H9 (cell line): Measurements from ENCODE around the gene TMC4. TPM values are rescaled to one million over a fixed set of nuclear protein-coding genes. Genes with fewer than 3 reads are reported as not detected.

ENCODE experiments used
- DNase-seq: peaks from one replicate; pipeline ENCODE4 v3.0.0-alpha.2; 2017
- H2AFZ ChIP-seq: one replicate; pipeline ENCODE4 v1.6.1; 2013; ENCODE audit warnings: mild to moderate bottlenecking, low read length, control low read depth, moderate library complexity
- H2AK5ac ChIP-seq: 2 replicates; pipeline ENCODE4 v1.6.1; 2013; ENCODE audit warnings: low read length, control low read depth, mixed read lengths; ENCODE audit not compliant: insufficient read length
- H2BK120ac ChIP-seq: one replicate; pipeline ENCODE4 v1.6.1; 2013; ENCODE audit warnings: low read depth, mild to moderate bottlenecking, low read length, control low read depth, inconsistent platforms; ENCODE audit not compliant: poor library complexity, severe bottlenecking
- H2BK12ac ChIP-seq: 2 replicates; pipeline ENCODE4 v1.6.1; 2013; ENCODE audit warnings: low read length, control low read depth, mixed read lengths, low read depth; ENCODE audit not compliant: insufficient read length
- H2BK15ac ChIP-seq: 2 replicates; pipeline ENCODE4 v1.6.1; 2013; ENCODE audit warnings: low read depth, low read length, control low read depth
- H2BK20ac ChIP-seq: one replicate; pipeline ENCODE4 v1.6.1; 2013; ENCODE audit warnings: low read depth, mild to moderate bottlenecking, low read length, control low read depth, inconsistent platforms; ENCODE audit not compliant: poor library complexity, severe bottlenecking
- H2BK5ac ChIP-seq: 2 replicates; pipeline ENCODE4 v1.6.1; 2013; ENCODE audit warnings: low read length, control low read depth, mixed read lengths; ENCODE audit not compliant: insufficient read length
- H3K14ac ChIP-seq: 2 replicates; pipeline ENCODE4 v1.6.1; 2013; ENCODE audit warnings: low read length, control low read depth; ENCODE audit not compliant: insufficient read depth
- H3K18ac ChIP-seq: 2 replicates; pipeline ENCODE4 v1.6.1; 2013; ENCODE audit warnings: low read depth, mild to moderate bottlenecking, mixed read lengths, low read length, control low read depth; ENCODE audit not compliant: insufficient read length
- H3K23ac ChIP-seq: 2 replicates; pipeline ENCODE4 v1.6.1; 2013; ENCODE audit warnings: low read length, control low read depth, mixed read lengths, low read depth; ENCODE audit not compliant: insufficient read length
- H3K23me2 ChIP-seq: 2 replicates; pipeline ENCODE4 v1.6.1; 2013; ENCODE audit warnings: low read depth, mild to moderate bottlenecking, mixed read lengths, low read length, control low read depth; ENCODE audit not compliant: insufficient read length, poor library complexity, severe bottlenecking
- H3K27ac ChIP-seq: 2 replicates; pipeline ENCODE4 v1.5.1; 2013; ENCODE audit warnings: low read length, control low read depth, mixed read lengths, low read depth; ENCODE audit not compliant: insufficient read length
- H3K27me3 ChIP-seq: 2 replicates; pipeline ENCODE4 v1.6.1; 2013; ENCODE audit warnings: low read length, control low read depth, inconsistent platforms; ENCODE audit not compliant: insufficient read depth
- H3K4ac ChIP-seq: 2 replicates; pipeline ENCODE4 v1.6.1; 2013; ENCODE audit warnings: low read depth, mild to moderate bottlenecking, control low read depth, inconsistent platforms, low read length, moderate library complexity
- H3K4me1 ChIP-seq: 2 replicates; pipeline ENCODE4 v1.6.1; 2013; ENCODE audit warnings: low read length, control low read depth, inconsistent platforms; ENCODE audit not compliant: insufficient read depth
- H3K4me2 ChIP-seq: 2 replicates; pipeline ENCODE4 v1.6.1; 2013; ENCODE audit warnings: low read length, control low read depth, mixed read lengths; ENCODE audit not compliant: insufficient read length, insufficient read depth
- H3K56ac ChIP-seq: 2 replicates; pipeline ENCODE4 v1.6.1; 2013; ENCODE audit warnings: low read depth, mild to moderate bottlenecking, mixed read lengths, low read length, control low read depth; ENCODE audit not compliant: insufficient read length
- H3K79me1 ChIP-seq: 2 replicates; pipeline ENCODE4 v1.6.1; 2013; ENCODE audit warnings: low read depth, mild to moderate bottlenecking, moderate library complexity, low read length, control low read depth, inconsistent platforms; ENCODE audit not compliant: insufficient read depth, poor library complexity, severe bottlenecking
- H3K79me2 ChIP-seq: 2 replicates; pipeline ENCODE4 v1.6.1; 2013; ENCODE audit warnings: low read length, control low read depth, inconsistent platforms; ENCODE audit not compliant: insufficient read depth
- H3K9ac ChIP-seq: 2 replicates; pipeline ENCODE4 v1.6.1; 2013; ENCODE audit warnings: low read length, control low read depth, mixed read lengths; ENCODE audit not compliant: insufficient read length; ENCODE audit errors: extremely low read depth
- H3K9me3 ChIP-seq: one replicate; pipeline ENCODE4 v1.6.1; 2013; ENCODE audit warnings: low read depth, low read length, inconsistent platforms; ENCODE audit not compliant: control insufficient read depth
- H3T11ph ChIP-seq: one replicate; pipeline ENCODE4 v1.6.1; 2013; ENCODE audit warnings: mild to moderate bottlenecking, low read length, control low read depth, inconsistent platforms
- H4K20me1 ChIP-seq: one replicate; pipeline ENCODE4 v1.6.1; 2013; ENCODE audit not compliant: control insufficient read depth, insufficient read length, insufficient read depth
- H4K5ac ChIP-seq: 2 replicates; pipeline ENCODE4 v1.6.1; 2013; ENCODE audit warnings: low read depth, mild to moderate bottlenecking, mixed read lengths, low read length, control low read depth; ENCODE audit not compliant: insufficient read length
- H4K8ac ChIP-seq: replicated peaks from 2 replicates; pipeline ENCODE4 v1.6.1; 2013; ENCODE audit warnings: low read length, control low read depth, mixed read lengths, low read depth; ENCODE audit not compliant: insufficient read length
- H4K91ac ChIP-seq: 2 replicates; pipeline ENCODE4 v1.6.1; 2013; ENCODE audit warnings: low read depth, mild to moderate bottlenecking, moderate library complexity, mixed read lengths, low read length, control low read depth; ENCODE audit not compliant: insufficient read length
- H3K27ac Mint-ChIP-seq, 3 experiments: 2 replicates in 2 of 3; 3 replicates in 1 of 3; pipeline ENCODE4 v1.8.0; 2020 to 2021; ENCODE audit warnings: mixed read lengths in 3 of 3, mild to moderate bottlenecking in 1 of 3, moderate library complexity in 1 of 3
- H3K27me3 Mint-ChIP-seq: 2 replicates; pipeline ENCODE4 v1.8.0; 2021; ENCODE audit warnings: low read depth, mild to moderate bottlenecking, moderate library complexity, mixed read lengths
- H3K36me3 Mint-ChIP-seq, 3 experiments: 2 replicates in 2 of 3; 3 replicates in 1 of 3; pipeline ENCODE4 v1.8.0; 2020 to 2021; ENCODE audit warnings: low read depth in 3 of 3, mixed read lengths in 3 of 3; ENCODE audit not compliant: insufficient read depth in 1 of 3
- H3K4me1 Mint-ChIP-seq, 2 experiments: 2 replicates each; pipeline ENCODE4 v1.8.0; 2020; ENCODE audit warnings: mixed read lengths in 2 of 2
- H3K4me3 Mint-ChIP-seq, 2 experiments: 2 replicates in 1 of 2; 3 replicates in 1 of 2; pipeline ENCODE4 v1.8.0; 2020 to 2021; ENCODE audit warnings: mild to moderate bottlenecking in 2 of 2, mixed read lengths in 2 of 2, moderate library complexity in 1 of 2
- H3K9me3 Mint-ChIP-seq, 2 experiments: 2 replicates in 1 of 2; 3 replicates in 1 of 2; pipeline ENCODE4 v1.8.0; 2020; ENCODE audit warnings: mild to moderate bottlenecking in 2 of 2, mixed read lengths in 2 of 2, moderate library complexity in 1 of 2
- WGBS: extraction: QIAGEN DNeasy Blood & Tissue Kit; methylation state at CpG from one replicate; pipeline ENCODE4 v1.1.7; 2013; ENCODE audit warnings: missing lambda C conversion rate, low lambda C conversion rate, mixed read lengths; ENCODE audit not compliant: insufficient read length; ENCODE audit errors: extremely low coverage; 5-methylcytosine and 5-hydroxymethylcytosine counted together
- total RNA-seq: library from RNA; stranded (reverse); gene quantifications from 2 replicates; pipeline ENCODE4 v1.2.1, GENCODE V29; 2021
- TF ChIP-seq, protein P1 (sequence below): fragments of 200-600 bp; sonication (generic); conservative IDR thresholded peaks from 3 replicates; pipeline ENCODE4 v1.8.0; 2021; ENCODE audit warnings: antibody characterized with exemption, mild to moderate bottlenecking

TMC4 gene
- total RNA-seq, 1 experiment from 2014 or later, result 12.2 TPM

GRCh38 chr19:54121259-54121658 is 51.7 kb downstream of the TMC4 start:
- Histone ChIP-seq H3K56ac (no peak overlapping the region), H2BK120ac (no peak overlapping the region), H3K79me1 (peaks cover 7% of the 10 kb centered on the region), H2AFZ (no peak overlapping the region), H2AK5ac (no peak overlapping the region), H3K18ac (no peak overlapping the region), H3K23ac (no peak overlapping the region), H3K27ac (no peak overlapping the region), H2BK20ac (no peak overlapping the region), H3K9ac (no peak overlapping the region), H3K14ac (no peak overlapping the region), H3K4me2 (no peak overlapping the region), H3K79me2 (no peaks in the 10 kb centered on the region; the same call in 1 of the 2 replicates), H4K20me1 (no peaks in the 10 kb centered on the region), H4K91ac (no peak overlapping the region), H4K8ac (no peak overlapping the region), H3K23me2 (no peaks in the 10 kb centered on the region), H3K9me3 (no peaks in the 10 kb centered on the region), H2BK15ac (no peak overlapping the region), H2BK12ac (no peak overlapping the region), H2BK5ac (no peak overlapping the region), H3K4ac (no peak overlapping the region), H3K4me1 (no peaks in the 10 kb centered on the region; the same call in 1 of the 2 replicates), H3T11ph (no peak overlapping the region), H3K27me3 (no peaks in the 10 kb centered on the region), H4K5ac (no peak overlapping the region)
- H3K27me3 Mint-ChIP-seq, result no peaks in the 10 kb centered on the region
- H3K36me3 Mint-ChIP-seq, result peaks cover 33 to 73% (median 68%) of the 10 kb centered on the region in 3 experiments
- H3K9me3 Mint-ChIP-seq, result no peaks in the 10 kb centered on the region
- peaks cover 3 to 4% of the 10 kb centered on the region in 2 experiments; a peak in 3 of 4 replicates for H3K4me1 Mint-ChIP-seq
- WGBS, result no CpG with 5 or more reads among the region's 10 CpGs
- no peak for DNase-seq
- H3K4me3 Mint-ChIP-seq, result no peak overlapping the region
- H3K27ac Mint-ChIP-seq, result no peak overlapping the region
- TF ChIP-seq, protein P1, sequence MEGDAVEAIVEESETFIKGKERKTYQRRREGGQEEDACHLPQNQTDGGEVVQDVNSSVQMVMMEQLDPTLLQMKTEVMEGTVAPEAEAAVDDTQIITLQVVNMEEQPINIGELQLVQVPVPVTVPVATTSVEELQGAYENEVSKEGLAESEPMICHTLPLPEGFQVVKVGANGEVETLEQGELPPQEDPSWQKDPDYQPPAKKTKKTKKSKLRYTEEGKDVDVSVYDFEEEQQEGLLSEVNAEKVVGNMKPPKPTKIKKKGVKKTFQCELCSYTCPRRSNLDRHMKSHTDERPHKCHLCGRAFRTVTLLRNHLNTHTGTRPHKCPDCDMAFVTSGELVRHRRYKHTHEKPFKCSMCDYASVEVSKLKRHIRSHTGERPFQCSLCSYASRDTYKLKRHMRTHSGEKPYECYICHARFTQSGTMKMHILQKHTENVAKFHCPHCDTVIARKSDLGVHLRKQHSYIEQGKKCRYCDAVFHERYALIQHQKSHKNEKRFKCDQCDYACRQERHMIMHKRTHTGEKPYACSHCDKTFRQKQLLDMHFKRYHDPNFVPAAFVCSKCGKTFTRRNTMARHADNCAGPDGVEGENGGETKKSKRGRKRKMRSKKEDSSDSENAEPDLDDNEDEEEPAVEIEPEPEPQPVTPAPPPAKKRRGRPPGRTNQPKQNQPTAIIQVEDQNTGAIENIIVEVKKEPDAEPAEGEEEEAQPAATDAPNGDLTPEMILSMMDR, result no peak
